HUDEP-2 (cell line): ENCODE measurements around the gene TMEM132A.
"Not testable (repeated sequence)": the region's sequence is repeated elsewhere in the genome, so short reads cannot be mapped to it uniquely, and the experiment has no call there.

Experiments used
- DNase-seq, 76 experiments: peaks; one replicate each; lab custom pipeline; 2025; ENCODE audit not compliant: unreplicated experiment in 76 of 76; lab: John Stamatoyannopoulos, UW

TMEM132A gene

GRCh38 chr11:60902625-60903024 is 21.6 kb upstream of the TMEM132A start:
- no peak for DNase-seq

GRCh38 chr11:60905047-60905446 is 19.2 kb upstream of the TMEM132A start:
- no peak for DNase-seq

GRCh38 chr11:60905551-60906113 is 18.6 kb upstream of the TMEM132A start:
- peak in 2 of 76 experiments; percentile 8 to 9 for DNase-seq

- DNase-seq: peak in 75 of 76 experiments; percentile 27 to 99 (median 93)
These were observed 17.9 kb upstream of the TMEM132A start, which contains the start of gene PRPF19 for GRCh38 chr11:60906132-60906972. Gene PRPF19 (minus strand): TSS chr11:60906585. CDS start chr11:60906382, 203 bp downstream.

- no peak for DNase-seq
These were observed 15.5 kb upstream of the TMEM132A start for GRCh38 chr11:60908803-60909202.

GRCh38 chr11:60909680-60910280 is 14.5 kb upstream of the TMEM132A start:
- DNase-seq: not testable (repeated sequence)

GRCh38 chr11:60910281-60910687 is 14.0 kb upstream of the TMEM132A start:
- no peak for DNase-seq

- DNase-seq: no peak
These were observed 13.4 kb upstream of the TMEM132A start for GRCh38 chr11:60910711-60911380.

- no peak for DNase-seq
These were observed 11.9 kb upstream of the TMEM132A start for GRCh38 chr11:60912223-60912850.

- DNase-seq: no peak
These were observed 11.3 kb upstream of the TMEM132A start for GRCh38 chr11:60912851-60913528.

- peak in 73 of 76 experiments; percentile 46 to 91 (median 76) for DNase-seq
These were observed 10.2 kb upstream of the TMEM132A start, which contains the start of gene TMEM109 for GRCh38 chr11:60913793-60914632. Gene TMEM109 (plus strand): TSS chr11:60914158. CDS start chr11:60919694, 5,536 bp downstream.

GRCh38 chr11:60914633-60915247 is 9.5 kb upstream of the TMEM132A start:
- DNase-seq: peak in 35 of 76 experiments; percentile 4 to 50 (median 28)

- DNase-seq: peak in 57 of 76 experiments; percentile 5 to 64 (median 34)
These were observed 8.9 kb upstream of the TMEM132A start for GRCh38 chr11:60915248-60915914.

GRCh38 chr11:60916669-60917206 is 7.5 kb upstream of the TMEM132A start:
- DNase-seq: no peak

GRCh38 chr11:60917267-60917666 is 7.0 kb upstream of the TMEM132A start:
- DNase-seq: no peak

GRCh38 chr11:60918251-60918938 is 5.9 kb upstream of the TMEM132A start:
- DNase-seq: peak in 45 of 76 experiments; percentile 7 to 73 (median 28)

- DNase-seq: peak in 3 of 76 experiments; percentile 5 to 45 (median 18)
These were observed 5.4 kb upstream of the TMEM132A start for GRCh38 chr11:60918939-60919265.
